ENCODE results near the gene USP13.

- no peak for TF ChIP-seq CTCF (IDR thresholded peaks at IDR 0.05)
- no peak for TF ChIP-seq POLR2A (IDR thresholded peaks at IDR 0.05)
These were observed 119.5 kb downstream of the USP13 start for GRCh38 chr3:179772297-179772696.

Data from right lobe of liver (tissue), 4 donors.